Neural progenitor cell (in vitro differentiated cells): ENCODE measurements around the gene NAA10. TPM values are rescaled to one million over a fixed set of nuclear protein-coding genes. Genes with fewer than 3 reads are reported as not detected.
"Not testable (repeated sequence)": the region's sequence is repeated elsewhere in the genome, so short reads cannot be mapped to it uniquely, and the experiment has no call there.

Experiments used
- DNase-seq: peaks from one replicate; pipeline ENCODE4 v3.0.0-alpha.2; 2016; ENCODE audit warnings: low spot score
- H2AFZ ChIP-seq: fragments of 200-600 bp; sonication (generic); replicated peaks from 2 replicates; pipeline ENCODE4 v1.6.1; 2016; ENCODE audit warnings: antibody characterized with exemption
- H3F3A ChIP-seq: fragments of 200-600 bp; sonication (generic); 2 replicates; pipeline ENCODE4 v1.6.1; 2016; ENCODE audit warnings: antibody characterized with exemption, low read depth
- H3K27ac ChIP-seq: fragments of 200-600 bp; sonication (generic); 2 replicates; pipeline ENCODE4 v1.5.1; 2016; ENCODE audit warnings: mild to moderate bottlenecking
- H3K27me3 ChIP-seq: fragments of 200-600 bp; sonication (generic); 2 replicates; pipeline ENCODE4 v1.6.1; 2016; ENCODE audit warnings: mild to moderate bottlenecking, moderate library complexity
- H3K36me3 ChIP-seq: fragments of 200-600 bp; sonication (generic); 2 replicates; pipeline ENCODE4 v1.5.1; 2016
- H3K4me1 ChIP-seq: fragments of 200-600 bp; sonication (generic); 2 replicates; pipeline ENCODE4 v1.6.1; 2016; ENCODE audit warnings: mixed run types
- H3K4me2 ChIP-seq: fragments of 200-600 bp; sonication (generic); 2 replicates; pipeline ENCODE4 v1.6.1; 2016
- H3K4me3 ChIP-seq: fragments of 200-600 bp; sonication (generic); 2 replicates; pipeline ENCODE4 v1.5.1; 2016
- H3K79me2 ChIP-seq: fragments of 200-600 bp; sonication (generic); 2 replicates; pipeline ENCODE4 v1.6.1; 2016; ENCODE audit warnings: low read depth
- H3K9ac ChIP-seq: fragments of 200-600 bp; sonication (generic); 2 replicates; pipeline ENCODE4 v1.6.1; 2016
- H3K9me3 ChIP-seq: fragments of 200-600 bp; sonication (generic); 2 replicates; pipeline ENCODE4 v1.5.1; 2016; ENCODE audit warnings: low read depth
- H4K20me1 ChIP-seq: fragments of 200-600 bp; sonication (generic); 2 replicates; pipeline ENCODE4 v1.6.1; 2016; ENCODE audit warnings: low read depth
- H3K27ac Mint-ChIP-seq: 3 replicates; pipeline ENCODE4 v1.8.0; 2021; ENCODE audit warnings: mixed read lengths
- H3K27me3 Mint-ChIP-seq: 2 replicates; pipeline ENCODE4 v1.8.0; 2022; ENCODE audit warnings: low read depth, mild to moderate bottlenecking, inconsistent platforms, moderate library complexity, mixed read lengths; ENCODE audit not compliant: insufficient read depth
- H3K36me3 Mint-ChIP-seq: 3 replicates; pipeline ENCODE4 v1.8.0; 2021; ENCODE audit warnings: mixed read lengths
- H3K4me1 Mint-ChIP-seq: 3 replicates; pipeline ENCODE4 v1.8.0; 2021; ENCODE audit warnings: mixed read lengths
- H3K4me3 Mint-ChIP-seq: 3 replicates; pipeline ENCODE4 v1.8.0; 2021; ENCODE audit warnings: mild to moderate bottlenecking, moderate library complexity, mixed read lengths
- H3K9me3 Mint-ChIP-seq: 3 replicates; pipeline ENCODE4 v1.8.0; 2020; ENCODE audit warnings: mixed read lengths
- CTCF ChIP-seq: fragments of 200-600 bp; sonication (generic); IDR thresholded peaks from 2 replicates; pipeline ENCODE4 v1.5.1; 2017; ENCODE audit warnings: antibody characterized with exemption, mild to moderate bottlenecking
- EZH2 ChIP-seq: fragments of 200-600 bp; sonication (generic); IDR thresholded peaks from 2 replicates; pipeline ENCODE4 v1.6.1; 2017; ENCODE audit warnings: antibody characterized with exemption, mild to moderate bottlenecking, moderate library complexity
- EZH2phosphoT487 ChIP-seq: fragments of 200-600 bp; sonication (generic); IDR thresholded peaks from 2 replicates; pipeline ENCODE4 v1.6.1; 2017; ENCODE audit warnings: antibody characterized with exemption
- total RNA-seq: library from RNA; depleted of rRNA; stranded (reverse); fragments of >200 nt; gene quantifications from 2 replicates; pipeline ENCODE4 v1.2.3, GENCODE V29; 2015; ENCODE audit warnings: low replicate concordance

Gene NAA10
- total RNA-seq, 1 donor from 2014 or later = 55.5 TPM

DNA sequence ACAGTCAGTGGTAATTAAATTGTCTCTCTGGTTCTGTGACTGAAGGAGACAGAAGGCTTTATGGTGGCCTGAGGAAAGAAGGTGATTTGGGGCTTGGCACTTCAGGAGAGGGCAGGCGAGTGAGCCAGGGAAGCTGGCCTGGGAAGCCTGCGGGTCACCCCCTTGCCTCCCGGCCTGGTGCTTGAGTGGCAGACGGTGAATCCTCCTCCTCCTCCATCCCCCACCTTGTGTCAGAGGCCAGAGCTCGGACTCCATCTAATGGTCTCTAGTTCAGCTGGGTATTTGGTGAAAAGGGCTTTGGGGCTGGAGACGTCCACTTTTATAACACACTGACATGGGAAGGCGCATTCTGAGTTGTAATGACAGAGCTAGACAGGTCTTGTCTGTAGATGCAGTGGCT is 46.4 kb upstream of the NAA10 start:
- Histone ChIP-seq H3K4me1 (no peaks in the 10 kb centered on the region), H3K27me3 (no peaks in the 10 kb centered on the region), H3K27ac (no peak overlapping the region), H4K20me1 (no peaks in the 10 kb centered on the region), H3K9ac (no peak overlapping the region), H2AFZ (no peak overlapping the region), H3K9me3 (no peaks in the 10 kb centered on the region), H3K36me3 (no peaks in the 10 kb centered on the region), H3K4me3 (no peak overlapping the region), H3K79me2 (no peaks in the 10 kb centered on the region), H3F3A (no peaks in the 10 kb centered on the region), H3K4me2 (no peak overlapping the region)
- no peak for DNase-seq
- Mint-ChIP-seq H3K27me3 (peaks cover 5% of the 10 kb centered on the region), H3K36me3 (peaks cover 6% of the 10 kb centered on the region), H3K27ac (peak overlapping the region; percentile 90), H3K9me3 (no peaks in the 10 kb centered on the region), H3K4me3 (peak overlapping the region; percentile 29), H3K4me1 (peaks cover 22% of the 10 kb centered on the region)
- TF ChIP-seq EZH2 (no peak), CTCF (no peak), EZH2phosphoT487 (no peak)

DNA sequence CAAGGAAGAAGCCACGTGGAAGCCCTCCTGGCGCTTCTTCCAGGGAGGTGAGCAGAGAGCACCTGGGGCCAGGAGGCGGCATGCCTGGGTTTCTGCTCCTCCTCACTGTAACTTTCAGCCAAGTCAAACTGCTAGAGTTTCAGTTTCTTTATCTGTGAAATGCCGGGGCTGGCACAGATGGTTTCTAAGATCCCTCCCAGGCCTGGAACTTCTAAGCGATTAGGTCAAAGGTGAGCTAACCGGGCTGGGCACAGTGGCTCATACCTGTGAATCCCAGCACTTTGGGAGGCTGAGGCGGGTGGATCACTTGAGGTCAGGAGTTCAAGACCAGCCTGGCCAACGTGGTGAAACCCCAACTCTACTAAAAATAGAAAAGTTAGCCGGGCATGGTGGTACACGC is 45.6 kb upstream of the NAA10 start:
- H3K9me3 Mint-ChIP-seq, H3K9ac ChIP-seq, H3K4me2 ChIP-seq, H3K4me3 ChIP-seq, H3K27me3 Mint-ChIP-seq, H3K4me3 Mint-ChIP-seq, H3K79me2 ChIP-seq, H3K27ac ChIP-seq, H3K36me3 Mint-ChIP-seq, H3K4me1 ChIP-seq, H2AFZ ChIP-seq, DNase-seq, H3K9me3 ChIP-seq, H3F3A ChIP-seq, H3K27ac Mint-ChIP-seq, H3K27me3 ChIP-seq, H4K20me1 ChIP-seq, H3K36me3 ChIP-seq: not testable (repeated sequence)
- peaks cover 23% of the 10 kb centered on the region for H3K4me1 Mint-ChIP-seq

- peaks cover 3% of the 10 kb centered on the region for H4K20me1 ChIP-seq
- peaks cover 25% of the 10 kb centered on the region for H3K4me1 Mint-ChIP-seq
- H3K4me3 Mint-ChIP-seq = peak overlapping the region; percentile 92
- peaks cover 2% of the 10 kb centered on the region for H3K4me1 ChIP-seq
- no peak overlapping the region for H2AFZ ChIP-seq
- peaks cover 10% of the 10 kb centered on the region for H3K27me3 Mint-ChIP-seq
- H3K36me3 Mint-ChIP-seq = peaks cover 4% of the 10 kb centered on the region
- H3K4me3 ChIP-seq = no peak overlapping the region
- H3K9me3 Mint-ChIP-seq = no peaks in the 10 kb centered on the region
- H3K9me3 ChIP-seq = no peaks in the 10 kb centered on the region
- no peak overlapping the region for H3K4me2 ChIP-seq
- H3K27me3 ChIP-seq = no peaks in the 10 kb centered on the region
- no peak overlapping the region for H3K27ac ChIP-seq
- peaks cover 9% of the 10 kb centered on the region for H3K79me2 ChIP-seq
- no peak overlapping the region for H3K9ac ChIP-seq
- H3K27ac Mint-ChIP-seq = peak overlapping the region; percentile 43
- H3K36me3 ChIP-seq = no peaks in the 10 kb centered on the region
- no peak for DNase-seq
- peaks cover 30% of the 10 kb centered on the region for H3F3A ChIP-seq
- TF ChIP-seq CTCF = no peak
- TF ChIP-seq EZH2phosphoT487 = no peak
- TF ChIP-seq EZH2 = no peak
Observed at GRCh38 chrX:153974726-153975286, 40.0 kb upstream of the NAA10 start.

DNA sequence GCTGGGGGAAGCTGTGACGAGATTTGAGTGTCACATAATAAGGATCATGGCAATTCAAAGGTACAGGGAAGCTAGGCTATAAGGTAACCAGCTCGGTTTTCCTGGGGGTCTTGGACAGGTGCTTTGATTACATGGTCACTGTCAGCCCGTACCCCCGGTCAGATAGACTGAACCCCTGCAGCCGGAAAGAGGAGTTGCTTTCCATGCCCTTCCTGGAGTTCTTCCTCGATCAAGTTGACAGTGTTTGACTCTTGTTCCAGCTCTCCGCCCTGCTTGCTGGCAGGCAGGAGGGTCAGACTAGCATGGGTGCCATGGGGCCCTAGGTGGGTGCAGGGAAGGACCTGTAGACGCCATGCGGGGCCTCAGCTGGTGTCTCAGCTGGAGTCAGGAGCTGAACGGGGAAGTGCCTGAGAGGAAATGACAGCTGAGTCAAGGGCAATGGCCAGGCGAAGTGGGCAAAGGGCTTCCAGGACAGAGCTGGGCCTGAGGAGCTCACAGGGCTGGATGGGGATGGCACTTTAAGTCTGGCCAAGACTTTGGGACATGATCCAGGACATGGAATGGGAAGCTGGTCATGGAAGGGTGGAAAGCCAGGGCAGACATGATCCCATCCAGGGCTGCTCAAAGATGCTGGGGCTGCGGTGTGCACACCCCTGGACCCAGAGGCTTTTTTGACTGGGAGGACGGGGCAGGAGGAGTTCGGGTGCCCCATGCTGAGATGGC is 39.3 kb upstream of the NAA10 start:
- no peaks in the 10 kb centered on the region for H3K9me3 Mint-ChIP-seq
- H3K4me3 Mint-ChIP-seq = peak overlapping the region; percentile 92
- H3K4me2 ChIP-seq = peak overlapping the region; percentile 72
- peaks cover 30% of the 10 kb centered on the region for H3K4me1 Mint-ChIP-seq
- no peak overlapping the region for H2AFZ ChIP-seq
- H3K27me3 Mint-ChIP-seq = peaks cover 10% of the 10 kb centered on the region
- peaks cover 35% of the 10 kb centered on the region for H3F3A ChIP-seq
- H3K36me3 Mint-ChIP-seq = peaks cover 4% of the 10 kb centered on the region
- H3K9me3 ChIP-seq = no peaks in the 10 kb centered on the region
- peaks cover 16% of the 10 kb centered on the region for H3K79me2 ChIP-seq
- H3K9ac ChIP-seq = no peak overlapping the region
- H3K4me3 ChIP-seq = no peak overlapping the region
- H3K27me3 ChIP-seq = no peaks in the 10 kb centered on the region
- H4K20me1 ChIP-seq = peaks cover 9% of the 10 kb centered on the region
- H3K27ac Mint-ChIP-seq = peak overlapping the region; percentile 53
- no peak for DNase-seq
- TF ChIP-seq EZH2 = no peak
- TF ChIP-seq CTCF = no peak
- no peak for TF ChIP-seq EZH2phosphoT487
- H3K36me3 ChIP-seq = no peaks in the 10 kb centered on the region
- no peak overlapping the region for H3K27ac ChIP-seq
- H3K4me1 ChIP-seq = peaks cover 2% of the 10 kb centered on the region
